ENCODE measurements around the gene C3orf33. TPM values are rescaled to one million over a fixed set of nuclear protein-coding genes. Genes with fewer than 3 reads are reported as not detected.

The C3orf33 gene
- total and polyA plus RNA-seq, 9 of the 15 experiments (the other 6 are each of a cell fraction or from before 2014, with no cell fraction given), result 4.1 to 10.2 (median 6.0) TPM

DNA sequence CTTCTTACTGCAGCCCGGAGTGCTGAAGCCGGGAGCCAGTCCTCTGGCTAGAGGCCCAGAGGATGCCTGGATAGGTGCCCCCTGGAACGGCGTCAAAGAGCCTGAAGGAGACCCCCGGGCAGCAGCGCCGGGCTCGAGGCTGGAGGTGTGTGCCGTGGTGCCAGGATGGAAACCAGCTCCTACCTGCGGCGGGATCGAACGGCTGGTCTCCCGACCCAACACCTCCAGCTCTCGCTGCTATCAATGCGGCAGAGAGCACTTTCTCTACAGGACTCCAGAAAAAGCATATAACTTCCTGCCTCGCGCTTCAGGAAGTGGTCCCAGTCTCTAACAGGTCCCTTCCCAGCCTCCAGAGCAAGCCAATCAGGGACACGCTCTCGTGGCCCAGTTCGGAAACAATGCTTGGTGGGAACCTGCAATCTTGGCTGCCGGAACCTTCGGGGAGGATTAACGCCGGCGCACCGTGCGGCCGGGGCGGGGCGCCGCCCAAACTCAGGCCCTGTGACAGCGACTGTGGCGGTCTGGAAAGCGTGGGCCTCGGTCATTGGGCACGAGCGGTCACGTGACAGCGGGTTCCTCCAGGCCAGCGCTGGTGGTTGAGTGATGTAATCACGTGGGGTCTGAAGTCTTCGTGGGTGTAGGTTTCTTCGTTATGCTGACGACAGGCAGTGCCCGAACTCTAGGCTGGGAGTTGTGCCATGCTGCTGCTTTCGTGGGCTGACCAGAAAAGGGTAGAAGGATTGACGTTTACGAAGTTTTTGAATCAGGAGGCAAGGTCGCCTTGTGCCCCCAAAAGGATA, 48.3 kb upstream of the C3orf33 start, which contains the start of gene SLC33A1 (continued):
- peak; percentile 80 for TF ChIP-seq JUND (IDR thresholded peaks at IDR 0.05; ENCODE audit: borderline replicate concordance, low read depth, low read length)
- peak; percentile 78; the same call in 2 of the 3 replicates for TF ChIP-seq JUND (tag; IDR thresholded peaks at IDR 0.05; ENCODE audit: borderline replicate concordance, low read depth, low read length)
- no peak; the same call in 1 of the 2 replicates for TF ChIP-seq KAT7 (CRISPR knock-in tag; IDR thresholded peaks at IDR 0.05; ENCODE audit: borderline replicate concordance)
- TF ChIP-seq, protein P1, sequence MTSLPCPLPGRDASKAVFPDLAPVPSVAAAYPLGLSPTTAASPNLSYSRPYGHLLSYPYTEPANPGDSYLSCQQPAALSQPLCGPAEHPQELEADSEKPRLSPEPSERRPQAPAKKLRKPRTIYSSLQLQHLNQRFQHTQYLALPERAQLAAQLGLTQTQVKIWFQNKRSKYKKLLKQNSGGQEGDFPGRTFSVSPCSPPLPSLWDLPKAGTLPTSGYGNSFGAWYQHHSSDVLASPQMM (CRISPR knock-in tag; IDR thresholded peaks at IDR 0.05), result no peak
- TF ChIP-seq ZFP1 (CRISPR knock-in tag; IDR thresholded peaks at IDR 0.05), result no peak
- TF ChIP-seq CHD2 (IDR thresholded peaks at IDR 0.05; ENCODE audit: low read depth, low read length), result peak; percentile 50
- no peak for TF ChIP-seq ZNF324 (CRISPR knock-in tag; IDR thresholded peaks at IDR 0.05)
- peak; percentile 79 for TF ChIP-seq PRDM10 (IDR thresholded peaks at IDR 0.05; ENCODE audit: partially characterized antibody)
- no peak for TF ChIP-seq MCM3 (IDR thresholded peaks at IDR 0.05)
- peak; percentile 74 for TF ChIP-seq ZNF175 (CRISPR knock-in tag; IDR thresholded peaks at IDR 0.05; ENCODE audit: low read depth)
- peak; percentile 92 to 97 for TF ChIP-seq MAZ (CRISPR knock-in tag; conservative IDR thresholded peaks at IDR 0.05 in 1 of 2, IDR thresholded peaks at IDR 0.05 in 1 of 2)
- peak in 1 of 2 experiments; percentile 97; a peak in 1 of 3 replicates for TF ChIP-seq CBX3 (IDR thresholded peaks at IDR 0.05; ENCODE audit: borderline replicate concordance in 1 of 2, low read length in 2 of 2)
- TF ChIP-seq, protein P2, sequence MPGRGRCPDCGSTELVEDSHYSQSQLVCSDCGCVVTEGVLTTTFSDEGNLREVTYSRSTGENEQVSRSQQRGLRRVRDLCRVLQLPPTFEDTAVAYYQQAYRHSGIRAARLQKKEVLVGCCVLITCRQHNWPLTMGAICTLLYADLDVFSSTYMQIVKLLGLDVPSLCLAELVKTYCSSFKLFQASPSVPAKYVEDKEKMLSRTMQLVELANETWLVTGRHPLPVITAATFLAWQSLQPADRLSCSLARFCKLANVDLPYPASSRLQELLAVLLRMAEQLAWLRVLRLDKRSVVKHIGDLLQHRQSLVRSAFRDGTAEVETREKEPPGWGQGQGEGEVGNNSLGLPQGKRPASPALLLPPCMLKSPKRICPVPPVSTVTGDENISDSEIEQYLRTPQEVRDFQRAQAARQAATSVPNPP (IDR thresholded peaks at IDR 0.05; ENCODE audit: borderline replicate concordance, insufficient read depth, insufficient read length), result no peak
- TF ChIP-seq, protein P3, sequence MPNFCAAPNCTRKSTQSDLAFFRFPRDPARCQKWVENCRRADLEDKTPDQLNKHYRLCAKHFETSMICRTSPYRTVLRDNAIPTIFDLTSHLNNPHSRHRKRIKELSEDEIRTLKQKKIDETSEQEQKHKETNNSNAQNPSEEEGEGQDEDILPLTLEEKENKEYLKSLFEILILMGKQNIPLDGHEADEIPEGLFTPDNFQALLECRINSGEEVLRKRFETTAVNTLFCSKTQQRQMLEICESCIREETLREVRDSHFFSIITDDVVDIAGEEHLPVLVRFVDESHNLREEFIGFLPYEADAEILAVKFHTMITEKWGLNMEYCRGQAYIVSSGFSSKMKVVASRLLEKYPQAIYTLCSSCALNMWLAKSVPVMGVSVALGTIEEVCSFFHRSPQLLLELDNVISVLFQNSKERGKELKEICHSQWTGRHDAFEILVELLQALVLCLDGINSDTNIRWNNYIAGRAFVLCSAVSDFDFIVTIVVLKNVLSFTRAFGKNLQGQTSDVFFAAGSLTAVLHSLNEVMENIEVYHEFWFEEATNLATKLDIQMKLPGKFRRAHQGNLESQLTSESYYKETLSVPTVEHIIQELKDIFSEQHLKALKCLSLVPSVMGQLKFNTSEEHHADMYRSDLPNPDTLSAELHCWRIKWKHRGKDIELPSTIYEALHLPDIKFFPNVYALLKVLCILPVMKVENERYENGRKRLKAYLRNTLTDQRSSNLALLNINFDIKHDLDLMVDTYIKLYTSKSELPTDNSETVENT (CRISPR knock-in tag; IDR thresholded peaks at IDR 0.05), result peak; percentile 33; the same call in 1 of the 2 replicates
- TF ChIP-seq ARID3B (CRISPR knock-in tag; IDR thresholded peaks at IDR 0.05; ENCODE audit: borderline replicate concordance), result no peak
- no peak for TF ChIP-seq ZNF699 (CRISPR knock-in tag; IDR thresholded peaks at IDR 0.05; ENCODE audit: insufficient replicate concordance)
- TF ChIP-seq ZNF766 (CRISPR knock-in tag; conservative IDR thresholded peaks at IDR 0.05), result peak; percentile 92
